ENCODE measurements around the gene TRAP1.
"Not testable (repeated sequence)": the region's sequence is repeated elsewhere in the genome, so short reads cannot be mapped to it uniquely, and the experiment has no call there.

The TRAP1 gene

DNA sequence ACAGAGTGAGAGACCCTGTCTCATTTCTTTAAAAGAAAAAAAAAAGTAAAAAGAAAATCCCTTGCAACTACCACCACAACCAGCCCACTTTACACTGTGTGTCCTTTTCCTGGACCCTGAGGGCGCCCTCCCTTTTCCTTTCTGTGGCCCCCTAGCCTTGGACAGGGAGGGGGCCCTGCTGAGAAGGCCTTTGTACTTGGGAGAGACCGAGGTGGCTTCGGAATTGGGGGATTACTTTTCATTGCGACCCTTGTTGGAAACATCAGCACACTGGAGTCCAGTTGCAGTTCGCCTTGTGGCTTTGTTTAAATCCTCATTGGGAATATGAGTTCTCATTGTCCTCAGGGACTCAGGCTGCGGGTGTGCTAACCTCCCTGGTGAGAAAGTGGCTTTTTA lies 72.2 kb downstream of the TRAP1 start:
- no peak for DNase-seq

- no peak for DNase-seq
Measured at GRCh38 chr16:3643095-3643730, 74.1 kb downstream of the TRAP1 start.

GRCh38 chr16:3642397-3643094 lies 74.8 kb downstream of the TRAP1 start:
- no peak for DNase-seq

DNA sequence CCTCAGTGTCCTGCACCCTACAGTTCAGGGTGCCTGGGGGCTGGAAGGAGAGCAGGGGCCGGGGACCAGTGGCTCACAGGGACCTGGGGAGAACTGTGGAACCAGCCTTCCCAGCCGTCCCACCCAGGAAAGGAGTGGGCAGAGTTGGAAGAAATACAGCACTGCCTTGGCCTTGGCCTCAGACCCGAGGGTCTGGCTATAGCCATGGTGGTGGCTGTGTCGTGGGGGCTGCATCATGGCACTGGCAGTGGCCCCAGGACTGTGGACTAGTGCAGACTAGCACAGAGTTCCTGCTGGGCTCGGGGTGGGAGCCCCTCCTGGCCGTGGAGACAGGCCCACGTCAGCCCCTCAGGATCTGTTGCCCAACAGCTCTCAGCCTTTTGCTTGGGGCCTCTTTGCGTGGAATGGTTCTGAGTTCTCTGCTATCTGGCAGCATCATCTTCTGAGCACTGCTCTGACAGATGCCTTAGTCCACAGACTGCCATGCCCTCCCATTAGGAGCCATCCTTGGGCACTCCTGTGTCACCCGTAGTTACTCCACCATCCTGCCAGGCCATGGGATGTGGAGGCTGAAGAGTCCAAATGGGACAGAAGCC lies 75.4 kb downstream of the TRAP1 start:
- no peak for DNase-seq

GRCh38 chr16:3640632-3641501 lies 76.5 kb downstream of the TRAP1 start:
- no peak for DNase-seq

GRCh38 chr16:3640207-3640606 lies 77.1 kb downstream of the TRAP1 start:
- DNase-seq, result no peak

- DNase-seq, result no peak
Measured at GRCh38 chr16:3638916-3639644, 78.2 kb downstream of the TRAP1 start.

DNA sequence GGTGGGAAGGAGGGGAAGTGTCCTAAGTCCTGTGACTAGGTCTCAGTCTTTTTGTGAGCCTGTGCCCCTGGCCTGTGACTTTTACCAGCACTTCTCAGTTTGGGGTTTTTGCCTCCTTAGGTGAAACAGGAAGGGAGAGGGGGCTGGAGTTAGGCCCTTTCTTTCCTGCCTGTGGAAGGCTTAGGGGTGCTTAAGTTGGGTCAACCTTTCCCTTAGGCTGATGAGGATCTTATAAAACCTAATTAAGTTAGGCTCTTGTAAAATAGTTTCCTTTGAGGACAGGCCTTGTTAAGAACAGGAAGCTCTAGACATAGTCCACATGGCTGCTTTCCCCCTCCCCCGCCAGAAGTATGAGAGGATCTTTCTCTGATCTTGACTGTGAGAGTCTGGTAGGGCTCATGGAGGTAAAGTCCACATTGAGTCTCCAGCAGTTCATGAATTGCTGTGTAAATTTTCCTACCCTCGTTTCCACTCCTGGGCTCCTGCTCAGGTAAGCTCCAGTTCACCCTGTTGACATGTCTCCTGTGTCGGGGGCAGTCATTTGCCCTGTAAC lies 79.9 kb downstream of the TRAP1 start:
- peak; percentile 51 for DNase-seq

- no peak for DNase-seq
Measured at GRCh38 chr16:3625911-3626732, 91.2 kb downstream of the TRAP1 start.

- no peak for DNase-seq
Measured at GRCh38 chr16:3625331-3625730, 92.0 kb downstream of the TRAP1 start.

- DNase-seq, result no peak
Measured at GRCh38 chr16:3623642-3624041, 93.7 kb downstream of the TRAP1 start.

GRCh38 chr16:3618769-3619141 lies 98.6 kb downstream of the TRAP1 start:
- no peak for DNase-seq

DNA sequence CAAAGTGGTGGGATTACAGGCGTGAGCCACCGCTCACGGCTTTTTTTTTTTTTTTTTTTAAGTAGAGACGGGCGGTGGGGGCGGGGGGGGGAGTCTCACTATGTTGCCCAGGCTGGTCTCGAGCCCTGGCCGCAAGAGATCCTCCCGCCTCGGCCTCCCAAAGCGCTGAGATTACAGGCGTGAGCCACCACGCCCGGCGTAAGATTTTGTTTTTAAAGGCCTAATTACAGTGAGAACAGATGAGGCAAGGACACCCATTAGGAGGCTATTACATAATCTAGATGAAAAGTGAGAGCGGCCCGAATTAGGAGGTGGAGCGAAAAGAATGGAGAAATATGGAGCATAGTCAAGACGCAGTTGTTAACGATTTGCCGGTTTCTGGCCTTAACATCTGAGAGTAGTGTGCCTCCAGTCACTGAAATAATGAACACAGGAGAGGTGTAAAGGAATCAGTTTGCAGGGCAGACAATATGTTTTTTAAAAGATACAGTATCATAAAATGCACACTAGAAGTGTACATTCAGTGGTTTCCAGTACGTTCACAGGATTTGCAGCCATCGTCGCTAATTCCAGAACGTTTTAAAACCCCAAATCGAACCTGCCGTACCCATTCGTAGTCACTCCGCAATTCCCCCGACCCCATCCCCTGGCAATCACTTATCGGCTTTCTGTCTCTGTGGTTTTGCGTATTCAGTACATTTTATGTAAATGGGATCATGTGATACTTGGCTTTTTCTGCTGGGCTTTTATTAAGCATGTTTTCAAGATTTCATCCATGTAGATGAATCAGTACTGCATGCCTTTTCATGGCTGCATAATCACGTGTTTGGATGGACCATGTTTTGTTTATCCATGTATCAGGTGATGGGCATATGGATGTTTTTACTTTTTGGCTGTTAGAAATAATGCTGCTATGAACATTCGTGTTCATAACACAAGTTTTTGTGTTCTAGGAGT lies 104.5 kb downstream of the TRAP1 start:
- DNase-seq, result no peak

DNA sequence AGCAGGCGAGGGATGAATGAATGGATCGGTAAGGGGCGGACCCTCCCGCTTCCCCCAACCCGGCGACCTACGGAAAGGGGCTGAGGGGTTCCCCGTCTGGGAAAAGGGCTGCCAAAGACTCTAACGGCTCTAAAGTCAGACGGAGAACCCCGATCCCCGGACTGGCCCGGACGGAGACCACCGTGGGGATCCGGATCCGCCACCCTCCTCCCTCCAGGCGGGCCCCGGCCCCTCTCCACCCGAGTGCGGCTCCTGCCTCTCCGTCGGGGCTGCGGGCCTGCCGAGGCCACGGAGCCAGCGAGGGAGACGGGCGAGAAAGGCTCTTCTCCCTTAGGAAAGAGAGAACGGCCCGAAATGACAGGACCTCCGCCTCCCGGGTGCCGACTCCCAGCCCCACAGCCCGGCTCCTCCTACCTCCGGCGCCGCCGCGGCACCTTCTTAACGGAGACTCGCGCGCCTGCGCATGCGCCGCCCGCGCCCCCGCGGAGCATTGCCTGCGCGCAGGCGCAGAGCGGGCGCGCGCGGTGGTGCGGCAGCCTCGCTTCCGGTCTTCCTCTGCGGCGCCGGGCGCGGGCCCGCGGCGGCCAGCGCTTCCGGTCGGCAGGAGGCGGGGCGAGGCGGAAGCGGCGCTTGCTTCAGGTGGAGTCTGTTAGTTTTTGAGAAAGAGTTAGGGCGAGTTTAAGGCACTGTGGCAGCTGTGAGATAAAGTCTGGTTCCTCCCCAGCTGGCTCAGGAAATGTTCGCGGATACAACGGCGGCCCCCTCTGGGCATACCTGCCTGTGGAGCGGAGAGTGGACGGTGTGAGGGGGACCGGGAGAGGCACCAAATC lies 106.0 kb downstream of the TRAP1 start, which contains the start of gene SLX4:
TSS of gene SLX4 (minus strand) at position 461 of the 830 bp plus-strand sequence. CDS start 2,642 bp downstream, outside the sequence.
- DNase-seq, result peak; percentile 92

DNA sequence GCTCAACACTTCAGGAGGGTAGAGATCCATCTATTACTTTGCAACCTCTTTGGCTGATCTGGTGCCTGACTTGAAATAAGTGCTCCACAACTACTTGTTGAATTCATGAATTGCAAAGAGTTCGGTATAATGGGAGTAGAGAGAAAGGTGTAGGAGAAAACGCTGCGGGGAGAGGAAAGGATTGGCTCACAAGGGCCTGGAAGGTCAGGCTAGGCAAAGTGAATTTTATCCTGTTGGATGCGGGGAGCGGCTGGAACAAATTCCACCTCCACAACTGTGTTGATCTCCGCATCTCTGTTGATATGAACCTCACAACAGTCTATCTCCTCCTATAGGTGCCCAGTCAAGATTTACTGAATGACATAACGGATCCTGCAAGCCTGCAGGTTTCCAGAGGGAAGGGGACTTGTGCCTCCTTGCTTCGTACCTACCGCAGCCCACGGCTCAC lies 106.6 kb downstream of the TRAP1 start:
- no peak for DNase-seq

DNA sequence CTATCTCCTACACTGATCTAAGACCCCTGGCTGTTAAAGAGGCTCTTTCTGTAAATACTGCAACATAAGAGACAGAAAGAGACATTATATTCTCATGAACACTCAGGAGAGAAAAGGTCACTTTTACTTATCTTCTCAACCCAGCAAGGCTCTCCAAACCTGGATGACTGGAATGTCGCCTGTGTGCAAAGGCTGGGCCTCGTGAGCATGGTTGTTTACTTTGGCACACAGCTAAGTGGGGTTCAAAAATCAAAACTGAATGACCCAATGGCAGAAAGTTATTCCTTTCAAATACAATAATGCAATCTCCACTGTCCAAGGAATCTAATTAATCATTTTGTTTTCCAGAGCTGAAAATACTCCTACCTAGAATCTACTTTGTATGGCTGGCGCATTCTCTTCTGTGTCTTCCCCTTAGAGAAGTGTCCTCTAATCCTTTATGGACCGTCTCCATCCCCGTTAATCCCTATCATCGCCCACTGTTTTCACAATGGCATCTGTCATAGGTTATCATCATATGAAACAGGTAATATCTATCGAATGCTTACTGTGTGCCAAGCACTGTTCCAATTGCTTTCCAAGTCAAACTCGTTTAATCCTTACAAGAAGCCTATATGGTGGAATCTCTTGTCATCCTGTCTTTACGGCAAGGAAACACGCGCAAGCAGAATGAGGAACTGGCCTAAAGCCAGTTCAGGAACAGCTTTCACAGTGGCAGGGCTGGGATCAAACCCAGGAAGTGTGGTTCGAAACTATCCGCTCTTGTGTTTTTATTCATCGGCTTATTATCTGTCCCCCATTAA lies 107.2 kb downstream of the TRAP1 start:
- DNase-seq, result no peak

GRCh38 chr16:3608976-3609375 lies 108.3 kb downstream of the TRAP1 start:
- not testable (repeated sequence) for DNase-seq

DNA sequence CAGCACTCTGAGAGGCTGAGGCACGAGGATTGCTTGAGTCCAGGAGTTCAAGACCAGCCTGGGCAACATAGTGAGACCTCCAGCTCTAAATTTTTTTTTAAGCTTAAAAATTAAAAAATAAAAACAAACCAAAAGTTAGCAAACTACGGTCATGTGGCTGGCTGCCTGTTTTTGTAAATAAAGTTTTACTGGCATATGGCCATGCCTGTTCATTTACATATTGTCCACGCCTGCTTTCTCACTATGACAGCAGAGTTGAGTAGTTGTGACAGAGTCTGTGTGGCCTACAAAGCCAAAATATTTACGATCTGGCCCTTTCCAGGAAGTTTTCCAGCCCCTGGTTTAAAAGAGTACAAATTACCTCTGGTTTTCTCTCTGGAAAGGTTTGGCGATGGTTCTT lies 109.3 kb downstream of the TRAP1 start:
- DNase-seq, result no peak
